Activated CD4-positive, alpha-beta T cell treated with anti-CD3 and anti-CD28 coated beads, Interleukin-2, amount 50 U/mL, for 48 hours (primary cell): ENCODE results near the gene CRYBA1.
"Not testable (repeated sequence)": the region's sequence is repeated elsewhere in the genome, so short reads cannot be mapped to it uniquely, and the experiment has no call there.

Experiments
- DNase-seq, 2 experiments: peaks; one replicate each; pipeline ENCODE4 v3.0.0-alpha.2; 2020

Gene CRYBA1

GRCh38 chr17:29246628-29247027, at the start of gene CRYBA1:
TSS of gene CRYBA1 (plus strand) at chr17:29246859. CDS start at chr17:29246864, 5 bp downstream.
- no peak for DNase-seq

GRCh38 chr17:29197516-29198272, 49.0 kb upstream of the CRYBA1 start:
- no peak for DNase-seq

- DNase-seq = not testable (repeated sequence)
Measured at GRCh38 chr17:29204068-29204804, 42.4 kb upstream of the CRYBA1 start.

- DNase-seq = no peak
Measured at GRCh38 chr17:29205047-29205446, 41.6 kb upstream of the CRYBA1 start.

- DNase-seq = no peak
Measured at GRCh38 chr17:29207975-29208374, 38.7 kb upstream of the CRYBA1 start.

GRCh38 chr17:29209073-29209472, 37.6 kb upstream of the CRYBA1 start:
- DNase-seq = no peak

- DNase-seq = no peak
Measured at GRCh38 chr17:29210879-29211278, 35.8 kb upstream of the CRYBA1 start.

GRCh38 chr17:29212094-29212631, 34.5 kb upstream of the CRYBA1 start:
- DNase-seq = no peak

- no peak for DNase-seq
Measured at GRCh38 chr17:29212681-29213121, 34.0 kb upstream of the CRYBA1 start.

- no peak for DNase-seq
Measured at GRCh38 chr17:29214215-29215146, 32.2 kb upstream of the CRYBA1 start.

GRCh38 chr17:29215174-29215573, 31.5 kb upstream of the CRYBA1 start:
- DNase-seq = no peak

GRCh38 chr17:29215717-29216116, 30.9 kb upstream of the CRYBA1 start:
- DNase-seq = no peak

- DNase-seq = no peak
Measured at GRCh38 chr17:29216181-29216580, 30.5 kb upstream of the CRYBA1 start.

GRCh38 chr17:29216856-29217255, 29.8 kb upstream of the CRYBA1 start:
- DNase-seq = no peak

- DNase-seq = peak; percentile 73 to 81
Measured at GRCh38 chr17:29219378-29220047, 27.1 kb upstream of the CRYBA1 start.

- not testable (repeated sequence) for DNase-seq
Measured at GRCh38 chr17:29221338-29221737, 25.3 kb upstream of the CRYBA1 start.

- no peak for DNase-seq
Measured at GRCh38 chr17:29225396-29225795, 21.3 kb upstream of the CRYBA1 start.

GRCh38 chr17:29233301-29233700, 13.4 kb upstream of the CRYBA1 start:
- no peak for DNase-seq

- not testable (repeated sequence) for DNase-seq
Measured at GRCh38 chr17:29234972-29235371, 11.7 kb upstream of the CRYBA1 start.

- no peak for DNase-seq
Measured at GRCh38 chr17:29235904-29236303, 10.8 kb upstream of the CRYBA1 start.

- no peak for DNase-seq
Measured at GRCh38 chr17:29237476-29238132, 9.1 kb upstream of the CRYBA1 start.
